MG63 (cell line): Measurements from ENCODE around the gene RGPD5. TPM values are rescaled to one million over a fixed set of nuclear protein-coding genes. Genes with fewer than 3 reads are reported as not detected.
"Not testable (repeated sequence)": the region's sequence is repeated elsewhere in the genome, so short reads cannot be mapped to it uniquely, and the experiment has no call there.

ENCODE experiments used
- DNase-seq: peaks from one replicate; pipeline ENCODE4 v3.0.0-alpha.2; 2020
- H3K27me3 ChIP-seq: fragments of 250-450 bp; sonication (Bioruptor Pico); 2 replicates; pipeline ENCODE4 v1.5.1; 2020; ENCODE audit warnings: mild to moderate bottlenecking, moderate library complexity
- H3K36me3 ChIP-seq: fragments of 250-450 bp; sonication (Bioruptor Pico); 2 replicates; pipeline ENCODE4 v1.5.1; 2020; ENCODE audit warnings: mild to moderate bottlenecking, moderate library complexity
- H3K4me3 ChIP-seq: fragments of 250-450 bp; sonication (Bioruptor Pico); 2 replicates; pipeline ENCODE4 v1.5.1; 2020; ENCODE audit warnings: mild to moderate bottlenecking, moderate library complexity
- H3K9me3 ChIP-seq: fragments of 250-450 bp; sonication (Bioruptor Pico); 2 replicates; pipeline ENCODE4 v1.5.1; 2020; ENCODE audit warnings: mild to moderate bottlenecking, moderate library complexity
- total RNA-seq: library from RNA; depleted of rRNA; stranded (reverse); fragments of >200 nt; shearing (Covaris generic); gene quantifications from 2 replicates; pipeline ENCODE4 v1.2.3, GENCODE V29; 2014; ENCODE audit warnings: low replicate concordance; rRNA removed

RGPD5 gene
- total RNA-seq, 1 experiment from 2014 or later, result 8.6 TPM

DNA sequence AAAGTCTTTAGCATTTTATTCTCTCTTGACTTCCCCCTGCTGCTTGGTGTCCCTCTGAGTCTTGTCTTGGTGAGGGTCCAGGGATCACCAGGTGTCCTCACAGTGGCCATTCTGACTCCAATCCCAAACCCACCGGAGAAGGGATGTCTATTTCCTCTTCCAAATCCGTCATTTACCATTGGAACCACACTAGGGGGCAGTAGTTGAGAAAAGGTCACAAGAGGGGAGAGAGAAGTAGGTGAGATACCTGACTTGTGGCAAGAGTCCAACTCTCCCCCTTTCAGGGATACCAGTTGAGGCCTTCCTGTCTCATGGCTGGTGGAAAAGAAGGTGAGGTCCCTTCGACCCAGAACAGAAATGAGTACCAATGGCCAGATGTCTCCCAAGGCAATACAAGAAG is 82.5 kb downstream of the RGPD5 start:
- not testable (repeated sequence) for H3K27me3 ChIP-seq, H3K4me3 ChIP-seq, DNase-seq, H3K36me3 ChIP-seq, H3K9me3 ChIP-seq

DNA sequence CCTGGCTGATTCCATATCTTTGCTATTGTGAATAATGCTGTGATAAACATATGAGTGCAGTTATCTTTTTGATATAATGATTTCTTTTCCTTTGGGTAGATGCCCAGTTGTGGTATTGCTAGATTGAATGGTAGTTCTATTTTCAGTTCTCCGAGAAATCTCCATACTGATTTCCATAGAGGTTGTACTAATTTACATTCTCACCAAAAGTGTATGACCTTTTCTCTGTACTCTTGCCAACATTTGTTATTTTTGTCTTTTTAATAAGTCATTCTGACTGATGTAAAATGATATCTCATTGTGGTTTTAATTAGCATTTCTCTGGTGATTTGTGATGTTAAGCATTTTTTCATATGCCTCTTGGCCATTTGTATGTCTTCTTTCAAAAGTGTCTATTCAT is 88.0 kb downstream of the RGPD5 start:
- not testable (repeated sequence) for DNase-seq, H3K27me3 ChIP-seq, H3K4me3 ChIP-seq, H3K9me3 ChIP-seq, H3K36me3 ChIP-seq

DNA sequence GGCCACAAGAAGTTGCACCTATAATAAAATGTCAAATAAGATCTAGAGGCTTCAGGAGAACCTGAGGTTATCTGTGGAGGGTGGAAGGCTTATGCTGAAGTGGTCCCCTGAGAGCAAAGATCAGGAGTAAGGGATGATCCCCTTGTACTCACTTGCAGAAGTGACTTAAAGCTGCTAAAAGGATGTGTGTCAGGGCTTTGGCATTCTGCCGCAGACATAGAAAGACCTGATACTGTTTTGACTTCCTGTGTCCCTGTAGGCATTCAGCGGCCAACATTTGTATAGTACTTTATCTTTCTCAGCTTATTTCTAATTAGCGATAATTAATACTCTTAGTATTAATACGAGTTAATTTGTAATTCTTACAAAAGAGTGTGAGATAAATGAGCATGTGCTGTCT is 94.3 kb downstream of the RGPD5 start:
- H3K36me3 ChIP-seq, DNase-seq, H3K4me3 ChIP-seq, H3K9me3 ChIP-seq, H3K27me3 ChIP-seq: not testable (repeated sequence)

DNA sequence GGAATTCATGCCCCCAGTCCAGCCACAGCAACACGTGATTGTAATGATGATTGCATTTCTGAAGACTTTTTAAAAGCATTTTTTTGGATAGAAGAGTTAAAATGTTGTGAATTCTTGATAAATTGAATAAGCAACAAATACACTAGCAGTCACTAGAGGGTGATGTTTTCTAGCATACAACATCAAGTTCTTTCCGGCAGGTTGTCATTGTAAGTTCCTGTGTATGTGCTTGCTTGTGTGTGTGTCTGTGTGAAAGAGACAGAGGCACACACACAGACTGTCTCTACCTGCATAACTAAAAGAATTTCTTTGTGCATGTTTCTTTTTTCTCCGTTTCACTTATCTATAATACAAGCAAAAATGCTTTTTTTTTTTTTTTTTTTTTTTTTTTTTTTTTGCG is 95.8 kb downstream of the RGPD5 start:
- H3K36me3 ChIP-seq, DNase-seq, H3K9me3 ChIP-seq, H3K27me3 ChIP-seq, H3K4me3 ChIP-seq: not testable (repeated sequence)

DNA sequence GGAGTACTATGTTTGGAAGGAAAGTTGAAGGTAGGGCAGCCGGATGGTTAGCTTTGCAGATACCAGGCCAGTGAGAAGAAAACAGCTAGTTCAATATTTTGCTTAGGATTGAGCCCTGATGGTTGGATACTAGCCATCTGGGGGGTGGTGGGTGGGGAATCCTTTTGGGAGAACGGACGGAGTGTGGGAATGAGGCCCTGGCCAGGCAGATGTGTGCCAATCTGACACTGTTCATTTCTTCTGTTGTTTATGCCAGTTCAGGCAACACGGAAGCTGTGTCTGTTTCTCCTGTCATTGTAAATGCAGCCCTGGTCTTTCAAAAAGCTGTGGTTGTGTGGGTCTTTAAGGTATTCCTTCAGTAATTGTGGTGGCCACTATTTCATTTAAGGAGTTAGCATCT is 96.9 kb downstream of the RGPD5 start:
- not testable (repeated sequence) for DNase-seq, H3K36me3 ChIP-seq, H3K27me3 ChIP-seq, H3K4me3 ChIP-seq, H3K9me3 ChIP-seq

DNA sequence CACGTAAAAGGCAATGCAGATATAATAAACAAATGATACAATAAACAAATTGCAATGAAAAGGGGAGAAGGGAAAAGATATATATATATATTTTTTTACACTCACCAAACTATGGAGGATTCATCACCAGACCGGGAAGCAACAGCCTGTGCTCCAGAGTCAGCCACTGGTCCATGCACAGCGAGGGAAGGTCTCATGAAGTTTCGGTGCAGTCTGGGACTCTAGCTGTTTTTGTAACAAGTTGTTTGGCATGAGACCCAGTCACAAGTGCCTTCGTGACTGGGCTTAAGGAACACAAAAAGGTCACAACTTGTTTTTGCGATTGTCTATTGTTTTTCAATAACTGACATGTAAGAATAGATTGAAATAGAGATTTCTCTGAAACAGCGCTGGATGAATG is 99.6 kb downstream of the RGPD5 start:
- H3K36me3 ChIP-seq, H3K4me3 ChIP-seq, H3K27me3 ChIP-seq, H3K9me3 ChIP-seq, DNase-seq: not testable (repeated sequence)

DNA sequence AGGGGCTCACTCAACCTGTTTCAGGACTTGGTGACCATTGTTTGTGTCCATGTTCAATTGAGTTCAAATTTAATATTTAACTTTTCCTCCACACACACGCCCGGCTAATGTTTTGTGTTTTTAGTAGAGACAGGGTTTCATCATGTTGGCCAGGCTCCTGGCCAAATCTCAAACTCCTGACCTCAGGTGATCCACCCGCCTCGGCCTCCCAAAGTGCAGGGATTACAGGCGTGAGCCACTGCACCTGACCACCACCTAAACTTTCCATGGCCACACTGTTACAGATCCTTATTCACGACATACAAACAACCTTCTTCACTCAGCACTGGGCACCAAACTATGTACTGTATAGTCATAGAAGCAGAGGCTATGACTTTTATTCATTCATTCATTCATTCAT is 100.0 kb downstream of the RGPD5 start:
- not testable (repeated sequence) for H3K4me3 ChIP-seq, DNase-seq, H3K27me3 ChIP-seq, H3K9me3 ChIP-seq, H3K36me3 ChIP-seq

DNA sequence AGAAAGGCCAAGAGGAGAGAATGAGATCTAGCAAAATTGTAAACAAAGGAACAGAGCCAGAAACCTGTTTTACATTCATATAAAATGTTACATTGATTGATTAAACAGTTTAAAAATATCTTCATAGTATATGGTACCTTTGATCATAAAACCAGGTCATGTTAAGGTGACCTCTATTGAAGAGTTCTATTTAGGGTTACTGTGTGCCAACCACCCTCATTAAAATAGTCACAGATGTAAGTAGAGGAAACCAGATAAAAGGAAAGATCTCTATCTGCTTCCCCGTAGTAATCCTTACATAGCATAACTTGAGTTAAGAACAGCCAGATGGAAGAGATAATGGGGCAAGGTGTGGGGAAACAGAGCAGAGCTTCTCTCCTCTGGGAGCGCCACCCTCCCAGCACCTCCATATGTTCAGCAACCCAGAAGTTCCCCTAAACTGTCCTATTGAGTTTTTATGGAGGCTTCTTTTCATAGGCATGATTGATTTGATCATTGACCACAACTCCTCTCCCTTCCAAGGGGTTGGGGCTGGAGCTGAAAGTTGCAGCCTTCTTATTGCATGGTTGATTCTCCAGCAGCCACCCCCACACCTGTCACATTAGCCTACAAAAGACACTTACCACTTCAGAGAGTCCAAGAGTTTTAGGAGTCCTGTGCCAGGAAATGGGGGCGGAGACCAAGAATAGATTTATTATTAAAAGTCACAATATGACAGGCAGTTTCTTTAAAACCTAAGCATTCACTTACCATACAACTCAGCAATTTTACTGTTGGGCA is 101.2 kb downstream of the RGPD5 start:
- H3K9me3 ChIP-seq, H3K36me3 ChIP-seq, H3K27me3 ChIP-seq, DNase-seq, H3K4me3 ChIP-seq: not testable (repeated sequence)

DNA sequence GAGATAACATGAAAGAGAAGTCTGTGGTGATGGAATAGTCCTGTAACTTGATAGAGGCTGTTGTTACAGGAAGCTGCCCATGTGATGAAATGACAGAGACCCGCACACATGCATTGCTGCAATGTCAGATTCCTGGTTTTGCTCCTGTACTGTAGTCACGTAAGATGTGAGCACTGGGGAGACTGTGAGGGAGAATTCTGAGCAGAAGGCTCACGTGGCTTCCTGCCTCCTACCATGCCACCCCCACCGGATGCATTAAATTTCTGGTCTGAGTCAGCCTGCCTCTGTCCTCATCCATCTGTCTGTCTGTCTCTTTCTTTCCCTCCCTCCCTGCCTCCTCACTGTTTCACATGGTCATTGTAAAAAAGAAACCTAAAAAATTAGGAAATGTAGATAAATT is 102.1 kb downstream of the RGPD5 start:
- H3K36me3 ChIP-seq, H3K9me3 ChIP-seq, H3K27me3 ChIP-seq, H3K4me3 ChIP-seq, DNase-seq: not testable (repeated sequence)

DNA sequence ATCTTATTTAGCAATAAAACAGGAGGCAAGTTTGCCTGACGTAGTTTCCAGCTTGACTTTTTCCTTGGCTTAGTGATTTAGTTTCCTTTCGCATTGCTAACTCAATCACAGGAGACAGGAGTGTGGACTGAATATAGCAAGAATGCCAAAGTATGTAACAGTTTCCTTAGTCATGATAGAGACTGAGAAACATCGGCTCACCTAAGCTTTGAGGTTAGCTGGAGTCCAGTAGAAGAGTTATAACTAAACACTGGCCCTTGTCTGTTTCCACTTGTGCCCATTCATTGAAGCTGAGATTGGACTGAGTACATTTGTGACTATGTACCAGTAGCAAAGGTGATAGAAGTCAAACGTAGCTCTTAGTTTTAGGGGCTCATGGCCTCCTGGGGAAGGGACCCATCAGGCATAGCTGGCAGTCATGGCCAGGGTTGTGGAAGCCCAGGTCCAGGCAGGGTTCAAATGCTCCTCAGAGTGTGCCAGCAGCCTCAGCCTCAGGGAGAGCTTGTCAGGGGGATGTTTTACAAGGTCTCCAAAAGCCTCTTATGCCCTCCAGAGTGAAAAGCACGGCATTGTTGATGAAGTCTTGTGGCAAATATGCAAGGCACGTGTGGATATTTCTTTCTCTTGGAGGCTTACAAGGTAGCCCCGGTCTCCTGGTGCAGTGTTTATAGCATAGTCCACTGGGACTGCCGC is 103.8 kb downstream of the RGPD5 start:
- H3K4me3 ChIP-seq, DNase-seq, H3K27me3 ChIP-seq, H3K36me3 ChIP-seq, H3K9me3 ChIP-seq: not testable (repeated sequence)

DNA sequence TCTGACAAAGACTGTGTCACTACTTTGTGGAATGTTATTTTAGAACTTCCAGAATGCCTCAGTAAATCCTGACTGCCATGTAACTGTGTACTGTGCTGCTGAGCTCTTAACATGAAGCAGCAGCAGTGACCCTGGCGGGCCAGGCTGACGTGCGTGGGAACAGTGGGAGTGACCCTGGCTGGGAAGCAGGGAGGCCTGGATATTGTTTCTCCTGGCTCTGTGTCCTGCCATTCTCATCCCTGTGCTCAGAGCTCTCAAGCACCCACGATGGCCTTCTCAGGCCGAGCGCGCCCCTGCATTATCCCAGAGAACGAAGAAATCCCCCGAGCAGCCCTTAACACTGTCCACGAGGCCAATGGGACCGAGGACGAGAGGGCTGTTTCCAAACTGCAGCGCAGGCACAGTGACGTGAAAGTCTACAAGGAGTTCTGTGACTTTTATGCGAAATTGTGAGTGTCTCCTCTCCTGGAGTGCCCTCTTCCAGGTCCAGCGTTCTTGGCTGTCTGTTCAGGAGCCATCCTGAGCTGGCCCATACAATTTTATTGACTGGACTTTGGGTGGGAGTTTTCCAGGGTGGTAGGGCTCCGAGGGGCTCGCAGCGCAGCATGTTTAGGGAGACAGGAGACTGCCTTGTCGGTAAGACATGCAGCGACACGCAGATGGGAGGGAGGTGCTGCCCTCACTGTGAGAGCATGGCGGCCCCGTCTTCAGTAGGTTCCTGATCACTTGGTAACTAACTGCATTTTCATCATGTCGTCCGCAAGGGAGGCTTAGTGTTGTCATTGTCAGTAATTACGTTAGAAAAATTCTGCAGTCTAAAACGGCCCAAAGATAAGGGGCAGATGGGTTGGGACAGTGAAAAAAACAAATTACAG is 104.6 kb downstream of the RGPD5 start, which contains the start of gene LIMS3:
TSS of gene LIMS3 (plus strand) at position 227 of the 875 bp plus-strand sequence. CDS start at position 268, 41 bp downstream.
- H3K27me3 ChIP-seq, H3K36me3 ChIP-seq, H3K9me3 ChIP-seq, H3K4me3 ChIP-seq, DNase-seq: not testable (repeated sequence)

DNA sequence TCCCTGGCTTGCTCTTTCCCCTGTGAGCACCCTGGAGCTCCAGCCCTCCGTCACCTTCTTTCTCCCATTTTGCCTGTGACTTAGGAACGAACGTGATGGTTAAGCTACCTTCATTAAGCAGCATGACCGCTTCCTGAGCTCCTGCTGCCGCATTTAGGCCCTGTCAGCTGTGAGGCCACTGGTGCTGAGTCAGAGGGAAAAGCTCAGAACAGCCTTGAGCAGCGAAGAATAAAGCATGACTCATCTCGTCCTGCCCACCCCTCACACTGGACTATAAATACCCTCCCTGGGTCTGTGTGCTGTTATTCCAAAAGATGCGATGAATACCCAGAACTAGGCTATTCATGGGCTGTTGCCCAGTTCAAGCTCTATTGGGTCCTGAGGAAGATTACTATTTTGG is 111.7 kb downstream of the RGPD5 start:
- H3K4me3 ChIP-seq, DNase-seq, H3K36me3 ChIP-seq, H3K9me3 ChIP-seq, H3K27me3 ChIP-seq: not testable (repeated sequence)

Other genes with a start within 250 kb of the RGPD5 start
- gene SEPTIN10, start 180.3 kb upstream of the RGPD5 start, total RNA-seq, result 31.5 and 46.9 TPM in 2 replicates
- gene SOWAHC, start 179.9 kb upstream of the RGPD5 start, total RNA-seq, result 10.0 and 15.2 TPM in 2 replicates
- gene LIMS3, start 104.4 kb downstream of the RGPD5 start, total RNA-seq, result 0.26 and 1.9 TPM in 2 replicates